Germinal center (tissue), 1 donor: ENCODE data around the gene EFCAB7.

Experiments used
- DNase-seq: peaks from one replicate; pipeline ENCODE4 v3.0.0; 2012; ENCODE audit warnings: mixed read lengths, low spot score

EFCAB7 gene, protein sequence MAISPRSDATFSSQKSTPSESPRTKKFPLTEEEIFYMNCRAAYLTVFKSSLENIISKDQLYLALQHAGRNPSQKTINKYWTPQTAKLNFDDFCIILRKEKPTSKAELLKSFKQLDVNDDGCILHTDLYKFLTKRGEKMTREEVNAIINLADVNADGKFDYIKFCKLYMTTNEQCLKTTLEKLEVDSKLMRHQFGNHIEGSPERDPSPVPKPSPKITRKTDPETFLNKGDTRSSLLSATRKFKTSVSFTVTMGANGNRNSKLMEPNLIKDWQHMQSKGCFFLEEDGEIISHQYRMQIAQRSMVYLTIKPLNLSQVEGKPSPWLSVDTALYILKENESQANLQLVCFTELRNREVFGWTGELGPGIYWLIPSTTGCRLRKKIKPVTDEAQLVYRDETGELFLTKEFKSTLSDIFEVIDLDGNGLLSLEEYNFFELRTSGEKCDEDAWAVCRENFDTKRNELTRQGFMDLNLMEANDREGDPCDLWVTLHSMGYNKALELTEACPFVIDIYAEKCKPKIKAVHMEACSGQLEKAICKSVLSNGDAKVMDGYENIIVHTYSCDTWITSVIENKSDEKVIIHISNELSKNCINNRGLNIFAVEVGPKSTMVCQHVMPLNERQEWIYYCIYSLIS

DNA sequence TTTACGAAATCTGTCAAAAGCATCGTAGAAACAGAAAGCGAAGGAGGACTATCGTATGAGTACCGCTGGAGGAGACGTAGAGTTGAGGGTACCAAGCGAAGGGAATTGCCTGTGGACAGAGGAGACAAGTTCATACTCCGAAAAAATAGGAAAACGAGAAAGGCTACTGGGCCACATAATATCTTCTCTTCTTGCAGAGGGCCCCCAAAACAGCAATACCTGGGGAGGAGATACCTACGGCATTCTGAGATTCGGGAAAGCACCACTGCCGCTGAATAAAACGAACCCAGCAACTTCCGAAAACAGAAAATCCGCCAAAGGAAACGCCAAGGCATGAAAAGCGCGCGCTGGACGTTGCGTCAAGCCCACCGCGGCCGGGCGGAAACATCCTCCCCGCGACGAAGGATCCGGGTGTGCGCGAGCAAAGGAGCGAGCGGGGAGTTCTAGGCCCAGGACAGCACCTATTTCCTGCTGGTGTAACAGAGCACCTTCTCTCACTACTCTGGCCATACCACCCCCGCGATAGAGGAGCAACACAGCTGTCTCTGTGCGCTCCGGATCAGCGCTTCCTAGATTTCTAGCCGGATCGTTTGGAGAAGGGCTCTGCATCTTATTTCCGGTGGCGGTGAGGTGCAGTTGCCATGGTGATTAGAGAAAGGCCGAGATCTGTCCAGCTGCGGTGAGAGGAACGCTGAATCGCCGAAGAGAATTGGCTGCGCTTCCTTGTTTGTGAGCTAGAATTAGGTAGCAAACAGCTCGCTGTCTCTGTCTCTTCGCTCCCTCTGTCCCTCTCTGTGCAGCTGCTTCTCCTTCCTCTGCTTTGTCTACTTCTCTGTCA, at the start of gene EFCAB7, which contains the start of gene ITGB3BP:
EFCAB7 (plus strand) TSS at position 635 of the 838 bp plus-strand sequence. CDS start 2,048 bp downstream, outside the sequence.
ITGB3BP (minus strand) TSS at position 335 of the 838 bp plus-strand sequence; CDS start at position 243, 92 bp downstream.
- DNase-seq = peak; percentile 73

GRCh38 chr1:63475761-63476160, 47.6 kb upstream of the EFCAB7 start:
- DNase-seq = no peak

DNA sequence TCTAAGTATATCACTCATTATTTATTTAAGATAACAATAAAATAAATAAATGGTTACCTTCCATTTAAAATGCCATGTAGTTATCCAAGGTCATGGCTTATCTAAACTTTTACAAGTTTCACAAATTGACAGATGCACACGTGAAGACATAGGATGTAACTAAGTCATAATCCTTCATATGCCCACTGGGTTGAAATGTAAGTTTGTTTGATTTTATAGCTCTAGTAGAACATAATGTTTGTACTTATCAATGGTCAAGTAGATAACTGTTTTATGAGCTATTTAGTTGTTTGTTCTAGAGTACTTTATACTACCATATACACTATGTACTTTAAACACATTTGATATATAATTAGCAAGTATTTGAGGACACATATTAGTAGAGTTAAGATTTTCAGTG, 43.3 kb upstream of the EFCAB7 start:
- DNase-seq = no peak

- no peak for DNase-seq
Measured at GRCh38 chr1:63486629-63487028, 36.7 kb upstream of the EFCAB7 start.

DNA sequence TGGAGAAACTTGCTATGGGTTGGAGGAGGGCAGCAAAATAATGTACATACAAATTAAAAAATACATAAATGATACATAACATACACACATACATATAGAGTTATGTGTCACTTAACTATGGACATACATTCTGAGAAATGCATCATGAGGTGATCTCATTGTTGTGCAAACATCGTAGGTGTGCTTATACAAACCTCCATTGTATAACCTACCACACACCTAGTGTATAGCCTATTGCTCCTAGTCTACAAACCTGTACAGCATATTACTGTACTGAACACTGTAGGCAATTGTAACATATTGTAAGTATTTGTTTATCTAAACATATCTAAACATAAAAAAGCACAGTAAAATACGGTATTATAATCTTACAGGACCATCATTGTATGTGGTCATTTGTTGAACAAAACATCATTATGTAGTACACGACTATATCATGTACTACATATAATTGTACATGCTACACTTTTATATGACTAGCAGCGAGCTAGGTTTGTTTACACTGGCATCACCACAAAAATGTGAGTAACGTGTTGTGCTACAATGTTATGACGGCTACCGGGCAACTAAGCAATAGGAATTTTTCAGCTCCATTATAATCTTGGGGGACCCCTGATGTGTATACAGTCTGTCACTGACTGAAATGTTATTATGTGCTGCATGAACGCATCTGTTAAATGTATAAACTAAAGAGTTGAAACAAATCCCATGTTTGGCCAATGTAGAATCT, 35.8 kb upstream of the EFCAB7 start:
- DNase-seq = no peak

GRCh38 chr1:63497577-63497976, 25.7 kb upstream of the EFCAB7 start:
- no peak for DNase-seq

DNA sequence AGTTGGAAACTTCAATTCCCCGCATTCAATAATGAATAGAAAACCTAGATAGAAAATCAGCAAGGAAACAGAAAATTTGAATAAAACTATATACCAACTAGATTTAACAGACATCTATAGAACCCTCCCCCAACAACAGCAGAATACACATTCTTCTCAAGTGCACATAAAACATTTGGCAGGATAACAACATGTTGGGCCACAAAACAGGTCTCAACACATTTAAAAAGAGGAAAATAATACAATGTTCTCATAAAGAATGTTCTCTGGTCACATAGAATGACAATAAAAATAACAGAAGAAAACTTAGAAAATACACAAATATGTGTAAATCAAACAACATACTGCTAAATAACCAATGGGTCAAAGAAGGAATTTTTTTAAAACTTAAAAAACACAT, 25.2 kb upstream of the EFCAB7 start:
- no peak for DNase-seq

DNA sequence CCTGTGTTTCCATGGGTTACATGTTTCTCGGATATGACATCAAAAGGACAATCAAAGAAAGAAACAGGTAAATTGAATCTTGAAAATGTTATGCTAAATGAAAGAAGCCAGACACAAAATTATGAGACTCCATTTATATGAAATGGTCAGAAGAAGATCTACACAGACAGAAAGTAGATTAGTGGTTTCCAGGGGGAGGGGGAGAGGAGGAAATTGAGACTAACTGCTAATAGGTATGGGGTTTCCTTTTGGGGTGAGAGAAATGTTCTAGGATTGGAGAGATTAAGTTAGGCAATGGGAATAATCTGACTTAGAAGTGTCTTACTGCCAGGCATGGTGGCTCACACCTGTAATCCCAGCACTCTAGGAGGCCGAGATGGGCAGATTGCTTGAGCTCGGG, 22.1 kb upstream of the EFCAB7 start:
- DNase-seq = no peak

GRCh38 chr1:63506782-63507181, 16.5 kb upstream of the EFCAB7 start:
- DNase-seq = no peak

- no peak for DNase-seq
Measured at GRCh38 chr1:63509718-63510117, 13.6 kb upstream of the EFCAB7 start.

GRCh38 chr1:63512584-63512983, 10.7 kb upstream of the EFCAB7 start:
- no peak for DNase-seq

- DNase-seq = no peak
Measured at GRCh38 chr1:63516629-63517028, 6.7 kb upstream of the EFCAB7 start.

DNA sequence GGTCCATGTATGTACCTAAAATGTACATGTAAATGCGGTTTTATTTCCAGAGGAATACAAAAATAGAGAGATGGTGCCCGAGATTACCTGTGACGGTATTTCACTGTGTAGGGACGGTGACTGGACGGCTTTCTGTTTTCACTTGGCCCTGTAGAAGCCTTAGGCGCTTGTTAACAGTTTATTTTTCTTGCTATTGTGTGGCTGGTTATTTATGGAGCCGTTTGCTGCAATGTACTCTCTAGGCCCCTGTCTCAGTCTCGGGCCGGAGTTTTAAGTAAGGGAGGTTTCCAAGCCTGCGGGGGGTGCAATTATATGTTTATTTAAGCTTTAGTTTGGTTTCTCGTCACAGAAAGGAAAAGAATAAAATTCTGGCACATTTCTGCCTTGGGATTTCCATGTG, 413 bp downstream of the EFCAB7 start:
- DNase-seq = peak; percentile 4

DNA sequence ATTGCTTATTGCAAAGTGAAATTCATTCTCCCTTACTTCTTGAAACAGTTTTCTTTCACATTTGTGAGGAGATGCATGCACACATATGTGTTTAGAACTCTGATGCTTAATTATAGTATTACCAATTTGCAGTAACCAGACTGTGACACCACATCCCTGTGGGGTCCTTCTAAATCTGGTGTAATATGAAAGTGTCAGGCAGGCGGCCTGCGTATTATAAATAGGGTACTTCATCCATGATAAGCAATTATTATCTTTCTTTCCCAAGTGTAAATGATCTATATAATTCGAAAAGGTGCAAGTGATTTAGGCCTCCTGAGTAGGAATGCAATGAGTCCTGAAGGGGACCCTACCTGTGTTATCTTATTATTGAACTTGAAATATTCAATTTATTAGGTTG, 876 bp downstream of the EFCAB7 start:
- DNase-seq = peak; percentile 4

- DNase-seq = no peak
Measured at GRCh38 chr1:63532727-63533126, 9.4 kb downstream of the EFCAB7 start.

DNA sequence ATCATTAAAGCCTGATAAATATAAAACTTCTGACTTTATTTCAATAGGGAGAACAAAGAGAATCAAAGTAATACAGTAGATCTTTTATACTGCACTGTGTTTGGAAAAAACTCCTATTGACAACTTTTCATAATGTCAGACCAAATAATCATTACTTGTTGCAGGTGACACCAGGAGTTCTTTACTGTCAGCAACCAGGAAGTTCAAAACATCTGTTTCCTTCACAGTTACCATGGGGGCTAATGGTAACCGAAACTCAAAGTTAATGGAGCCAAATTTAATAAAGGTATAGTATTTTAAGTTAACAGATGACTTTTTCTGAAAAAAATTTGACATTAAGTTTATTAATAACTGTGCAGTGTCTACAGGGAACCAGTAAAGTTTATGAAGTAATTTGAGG, 10.6 kb downstream of the EFCAB7 start:
- no peak for DNase-seq

DNA sequence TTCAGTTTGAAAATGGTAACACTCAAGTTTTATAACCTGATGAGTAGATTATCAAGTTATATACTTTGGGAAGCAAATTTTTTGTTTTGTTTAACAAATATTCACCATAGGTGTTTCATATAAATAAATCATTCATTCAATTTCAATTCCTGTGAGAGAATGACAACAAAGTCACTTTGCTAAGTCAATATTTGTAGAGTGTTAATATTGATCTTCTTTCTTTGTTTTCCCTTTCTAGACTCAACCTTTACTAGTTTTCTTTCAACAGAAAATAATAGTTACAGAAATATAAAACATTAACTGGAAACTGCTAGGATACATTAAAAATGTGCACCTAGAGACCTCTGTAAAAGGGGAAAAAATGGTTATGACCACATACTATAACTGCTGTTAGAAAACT, 11.1 kb downstream of the EFCAB7 start:
- no peak for DNase-seq

DNA sequence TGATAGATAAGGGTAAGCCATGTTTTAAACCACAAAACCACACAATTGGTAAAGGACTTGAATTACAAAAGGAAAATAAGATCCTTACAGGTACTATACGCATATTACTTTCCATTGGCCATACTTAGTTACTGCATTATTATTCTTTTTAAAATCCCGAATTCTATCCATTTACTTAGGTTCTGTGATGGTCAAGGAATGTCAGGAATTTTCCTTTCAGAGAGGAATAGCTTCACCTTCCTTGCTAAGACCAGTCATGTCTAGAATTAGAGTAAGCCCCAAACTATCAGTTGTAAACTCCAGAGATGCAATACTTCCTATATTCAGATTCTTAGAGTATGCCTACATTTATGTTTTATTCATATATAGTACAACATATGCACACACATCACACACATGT, 13.7 kb downstream of the EFCAB7 start:
- no peak for DNase-seq

DNA sequence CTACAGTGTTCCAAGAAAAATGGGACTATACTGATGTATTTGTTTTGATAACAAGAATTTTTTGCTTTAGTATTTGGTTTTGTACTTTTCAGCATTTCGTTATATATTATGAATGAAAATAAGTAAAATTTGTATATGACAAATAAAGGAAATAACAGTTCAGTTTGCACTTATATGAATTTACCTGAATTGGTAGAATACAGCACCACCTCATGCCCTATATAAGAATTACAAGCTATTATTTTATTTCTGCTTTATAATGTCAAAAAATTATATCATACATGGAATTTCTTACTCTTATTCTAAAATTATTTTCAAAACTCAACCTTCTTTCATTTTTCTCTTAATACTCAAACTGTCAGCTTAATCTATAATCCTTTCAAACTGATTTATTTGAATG, 14.6 kb downstream of the EFCAB7 start:
- DNase-seq = peak; percentile 4

DNA sequence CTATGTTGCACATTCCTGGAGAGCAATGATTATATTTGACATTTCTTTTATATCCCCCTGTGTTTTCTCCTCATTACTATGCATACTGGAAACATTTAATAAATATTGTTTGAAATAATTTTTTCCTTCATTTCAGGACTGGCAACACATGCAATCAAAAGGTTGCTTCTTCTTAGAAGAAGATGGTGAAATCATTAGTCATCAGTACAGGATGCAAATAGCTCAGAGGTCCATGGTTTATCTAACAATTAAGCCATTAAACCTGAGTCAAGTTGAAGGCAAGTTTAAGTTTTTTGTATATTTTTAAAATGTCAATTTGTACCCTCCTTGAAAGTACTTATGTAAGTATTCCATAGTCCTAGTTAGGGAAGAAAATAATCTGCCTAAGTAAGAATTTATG, 22.5 kb downstream of the EFCAB7 start:
- DNase-seq = no peak

- DNase-seq = no peak
Measured at GRCh38 chr1:63547621-63548294, 24.4 kb downstream of the EFCAB7 start.
